GM06990 (cell line): Measurements from ENCODE around the gene TLK1.

Experiments
- DNase-seq: peaks from one replicate; pipeline ENCODE4 v3.0.0-alpha.2; 2011; ENCODE audit not compliant: insufficient read length; ENCODE audit errors: extremely low read depth
- H3K27me3 ChIP-seq: replicated peaks from 2 replicates; pipeline ENCODE4 v1.6.0; 2011; ENCODE audit warnings: low read length; ENCODE audit not compliant: control insufficient read depth, insufficient read depth
- H3K36me3 ChIP-seq: 2 replicates; pipeline ENCODE4 v1.5.1; 2011; ENCODE audit warnings: low read length; ENCODE audit not compliant: control insufficient read depth, insufficient read depth
- H3K4me3 ChIP-seq: replicated peaks from 2 replicates; pipeline ENCODE4 v1.5.1; 2011; ENCODE audit warnings: low read depth, mild to moderate bottlenecking, control low read depth, low read length
- CTCF ChIP-seq: IDR thresholded peaks from 2 replicates; pipeline ENCODE4 v1.5.1; 2011; ENCODE audit warnings: low read length, control low read depth, mild to moderate bottlenecking, inconsistent platforms; ENCODE audit not compliant: insufficient read depth, poor library complexity, severe bottlenecking

Gene TLK1

GRCh38 chr2:170975127-170975942 is 185.4 kb downstream of the TLK1 start:
- no peak overlapping the region for H3K4me3 ChIP-seq

GRCh38 chr2:170974304-170974993 is 186.2 kb downstream of the TLK1 start:
- Histone ChIP-seq H3K4me3 (no peak overlapping the region), H3K27me3 (no peaks in the 10 kb centered on the region), H3K36me3 (no peaks in the 10 kb centered on the region)
- DNase-seq: no peak
- no peak for TF ChIP-seq CTCF

More at GRCh38 chr2:170975127-170975942, 185.4 kb downstream of the TLK1 start:
- no peak for TF ChIP-seq CTCF
- H3K36me3 ChIP-seq: no peaks in the 10 kb centered on the region
- H3K27me3 ChIP-seq: no peaks in the 10 kb centered on the region
- no peak for DNase-seq

DNA sequence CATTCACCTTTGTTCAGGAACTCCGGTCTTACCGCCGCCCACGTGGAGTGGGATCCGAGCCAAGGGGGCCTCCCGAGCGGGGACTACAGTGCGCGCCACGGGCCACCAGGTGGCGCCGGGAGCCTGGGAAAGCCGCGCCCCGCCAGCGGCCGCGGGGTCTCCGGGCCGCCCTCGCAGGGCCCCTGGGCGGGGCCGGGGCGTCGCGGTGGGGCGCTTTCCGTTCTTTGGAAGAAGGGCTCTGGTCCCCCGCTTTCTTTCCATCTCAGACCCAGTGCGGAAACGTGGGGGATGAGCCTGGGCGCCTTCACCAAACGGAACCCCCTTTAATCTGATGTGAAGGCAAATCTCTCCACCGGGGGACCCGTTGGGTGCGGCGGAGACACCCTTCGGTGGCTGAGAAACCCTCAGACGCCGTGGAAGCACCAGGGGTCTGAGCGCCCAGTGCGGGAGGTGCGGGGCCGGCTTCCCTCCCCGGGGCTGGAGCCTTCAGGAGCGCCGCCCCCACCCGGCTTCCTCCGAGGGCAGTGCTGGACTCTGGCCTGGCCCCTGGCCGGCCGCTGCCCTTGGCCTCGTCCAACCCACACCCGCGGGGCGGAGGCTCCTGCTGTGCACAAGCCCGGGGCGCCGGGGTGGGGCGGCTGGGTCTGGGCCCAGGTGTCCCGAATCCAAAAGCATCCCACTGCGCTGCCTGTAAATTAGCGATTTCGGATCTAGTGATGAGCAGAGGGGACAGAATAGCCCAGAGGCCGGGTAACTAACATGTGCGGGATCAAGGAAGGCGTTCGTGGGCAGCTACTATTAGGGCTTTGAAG is 187.0 kb downstream of the TLK1 start:
- TF ChIP-seq CTCF: peak; percentile 83
- H3K36me3 ChIP-seq: no peaks in the 10 kb centered on the region; the same call in 1 of the 2 replicates
- peak overlapping the region; percentile 76 for H3K4me3 ChIP-seq
- no peaks in the 10 kb centered on the region for H3K27me3 ChIP-seq
- DNase-seq: peak; percentile 92

DNA sequence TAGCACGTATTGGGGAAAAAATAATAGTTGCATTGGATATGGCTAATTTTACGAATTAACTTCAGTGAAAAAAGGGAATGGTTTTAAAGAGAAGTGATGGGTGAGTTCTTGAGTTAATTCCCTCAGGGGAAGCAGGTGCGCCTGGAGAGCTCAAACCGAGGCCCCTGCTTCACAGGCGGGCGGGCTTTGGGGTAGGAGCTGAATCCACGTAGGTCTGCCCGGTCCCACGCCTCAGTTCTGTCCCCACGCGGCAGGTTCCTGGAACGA is 187.5 kb downstream of the TLK1 start:
- Histone ChIP-seq H3K27me3 (no peaks in the 10 kb centered on the region), H3K36me3 (no peaks in the 10 kb centered on the region; the same call in none of the 2 replicates), H3K4me3 (peak overlapping the region; percentile 41)
- no peak for TF ChIP-seq CTCF
- no peak for DNase-seq

- no peak for DNase-seq
- Histone ChIP-seq H3K27me3 (no peaks in the 10 kb centered on the region), H3K4me3 (no peak overlapping the region), H3K36me3 (no peaks in the 10 kb centered on the region; the same call in none of the 2 replicates)
- no peak for TF ChIP-seq CTCF
These were observed 188.1 kb downstream of the TLK1 start for GRCh38 chr2:170972296-170973224.
